ENCODE results near the gene SNAPC4. TPM values are rescaled to one million over a fixed set of nuclear protein-coding genes. Genes with fewer than 3 reads are reported as not detected.
"Not testable (repeated sequence)": the region's sequence is repeated elsewhere in the genome, so short reads cannot be mapped to it uniquely, and the experiment has no call there.

SNAPC4 gene
- total RNA-seq, 2 experiments from 2014 or later, result 12.4 to 17.0 TPM

GRCh38 chr9:136410500-136411287, 10.7 kb upstream of the SNAPC4 start, which contains the start of the genes ENTR1 and PMPCA:
ENTR1 (minus strand) TSS chr9:136410614; CDS start chr9:136410397, 217 bp downstream.
PMPCA (plus strand) TSS chr9:136410658; CDS start chr9:136410669, 11 bp downstream.
- Mint-ChIP-seq H3K27ac (peak within 1 kb of the TSS; percentile 89), H3K27me3 (no peaks in the 10 kb centered on the region), H3K4me1 (peaks cover 43% of the 10 kb centered on the region), H3K4me3 (peak within 1 kb of the TSS; percentile 96), H3K9me3 (ENCODE audit: low read depth) (no peaks in the 10 kb centered on the region), H3K36me3 (peaks cover 38% of the 10 kb centered on the region)
- CTCF ChIA-PET, result interaction anchor here (1.0 to 2.5 kb wide), 4 partner anchors 10 to 50 kb away, joined by 3 to 20 read pairs (median 5); partner anchors contain the start of gene DNLZ
- DNase-seq (peak; percentile 95), ATAC-seq (peak; percentile 90)

- Mint-ChIP-seq H3K9me3 (ENCODE audit: low read depth) (no peaks in the 10 kb centered on the region), H3K4me3 (peak overlapping the region; percentile 96), H3K36me3 (peaks cover 41% of the 10 kb centered on the region), H3K4me1 (peaks cover 49% of the 10 kb centered on the region), H3K27ac (peak overlapping the region; percentile 89), H3K27me3 (no peaks in the 10 kb centered on the region)
- DNase-seq (peak; percentile 58), ATAC-seq (peak; percentile 37)
- CTCF ChIA-PET, result interaction anchor here (0.8 to 2.5 kb wide), 5 partner anchors 9 to 1170 kb away, joined by 3 to 20 read pairs (median 4); partner anchors contain the start of gene DNLZ
Observed at GRCh38 chr9:136409557-136410455, 9.8 kb upstream of the SNAPC4 start.

- no peak for DNase-seq
- H3K36me3 Mint-ChIP-seq, result peaks cover 35% of the 10 kb centered on the region
- H3K4me1 Mint-ChIP-seq, result peaks cover 63% of the 10 kb centered on the region
- no peak overlapping the region for H3K27ac Mint-ChIP-seq
- H3K27me3 Mint-ChIP-seq, result no peaks in the 10 kb centered on the region
- no peaks in the 10 kb centered on the region for H3K9me3 Mint-ChIP-seq (ENCODE audit: low read depth)
- H3K4me3 Mint-ChIP-seq, result no peak overlapping the region
- CTCF ChIA-PET, result interaction anchor here (1.2 to 2.5 kb wide), 3 partner anchors 7 to 95 kb away, joined by 3 to 20 read pairs (median 5); no protein-coding TSS in a partner anchor
- ATAC-seq, result no peak
Observed at GRCh38 chr9:136407911-136408310, 7.9 kb upstream of the SNAPC4 start.

- not testable (repeated sequence) for H3K27me3 Mint-ChIP-seq; H3K4me3 Mint-ChIP-seq; H3K27ac Mint-ChIP-seq; H3K9me3 Mint-ChIP-seq (ENCODE audit: low read depth); DNase-seq; ATAC-seq
- peaks cover 62% of the 10 kb centered on the region for H3K4me1 Mint-ChIP-seq
- CTCF ChIA-PET, result interaction anchor here (1.6 kb wide), 1 partner anchor 77 kb away, joined by 4 read pairs; no protein-coding TSS in a partner anchor
- H3K36me3 Mint-ChIP-seq, result peaks cover 34% of the 10 kb centered on the region
Observed at GRCh38 chr9:136407061-136407460, 7.1 kb upstream of the SNAPC4 start.

- H3K27me3 Mint-ChIP-seq; H3K9me3 Mint-ChIP-seq (ENCODE audit: low read depth); DNase-seq; H3K4me3 Mint-ChIP-seq; H3K27ac Mint-ChIP-seq; ATAC-seq: not testable (repeated sequence)
- CTCF ChIA-PET, result interaction anchor here (1.6 kb wide), 1 partner anchor 78 kb away, joined by 4 read pairs; no protein-coding TSS in a partner anchor
- H3K36me3 Mint-ChIP-seq, result peaks cover 31% of the 10 kb centered on the region
- H3K4me1 Mint-ChIP-seq, result peaks cover 58% of the 10 kb centered on the region
Observed at GRCh38 chr9:136405904-136406303, 5.9 kb upstream of the SNAPC4 start.

GRCh38 chr9:136405481-136405880, 5.5 kb upstream of the SNAPC4 start:
- Mint-ChIP-seq H3K9me3 (ENCODE audit: low read depth) (no peaks in the 10 kb centered on the region), H3K4me3 (no peak overlapping the region), H3K27me3 (no peaks in the 10 kb centered on the region), H3K27ac (no peak overlapping the region), H3K4me1 (peaks cover 60% of the 10 kb centered on the region), H3K36me3 (peaks cover 31% of the 10 kb centered on the region)
- DNase-seq (no peak), ATAC-seq (no peak)
- CTCF ChIA-PET, result interaction anchor here (1.6 kb wide), 1 partner anchor 78 kb away, joined by 4 read pairs; no protein-coding TSS in a partner anchor

- ATAC-seq, result no peak
- peak overlapping the region; percentile 79 for H3K27ac Mint-ChIP-seq
- no peak for DNase-seq
- H3K27me3 Mint-ChIP-seq, result no peaks in the 10 kb centered on the region
- H3K4me1 Mint-ChIP-seq, result peaks cover 58% of the 10 kb centered on the region
- no peaks in the 10 kb centered on the region for H3K9me3 Mint-ChIP-seq (ENCODE audit: low read depth)
- H3K36me3 Mint-ChIP-seq, result peaks cover 31% of the 10 kb centered on the region
- H3K4me3 Mint-ChIP-seq, result peak overlapping the region; percentile 1
- CTCF ChIA-PET, result interaction anchor here (1.5 kb wide), 2 partner anchors 19 to 67 kb away, joined by 4 to 7 read pairs; no protein-coding TSS in a partner anchor
Observed at GRCh38 chr9:136404801-136405136, 4.8 kb upstream of the SNAPC4 start.

- Mint-ChIP-seq H3K9me3 (ENCODE audit: low read depth) (no peaks in the 10 kb centered on the region), H3K27me3 (no peaks in the 10 kb centered on the region), H3K4me3 (peak overlapping the region; percentile 31), H3K27ac (peak overlapping the region; percentile 79), H3K4me1 (peaks cover 54% of the 10 kb centered on the region), H3K36me3 (peaks cover 31% of the 10 kb centered on the region)
- peak; percentile 76 for DNase-seq
- CTCF ChIA-PET, result interaction anchor here (0.7 to 6.2 kb wide), 6 partner anchors 18 to 221 kb away, joined by 3 to 52 read pairs (median 4); partner anchors contain the start of gene DNLZ
- peak; percentile 16 for ATAC-seq
Observed at GRCh38 chr9:136403915-136404800, 4.2 kb upstream of the SNAPC4 start.

GRCh38 chr9:136403538-136403914, 3.6 kb upstream of the SNAPC4 start:
- ATAC-seq (peak; percentile 77), DNase-seq (peak; percentile 92)
- H3K27me3 Mint-ChIP-seq, result no peaks in the 10 kb centered on the region
- CTCF ChIA-PET, result interaction anchor here (0.7 to 6.2 kb wide), 7 partner anchors 17 to 222 kb away, joined by 3 to 52 read pairs (median 4); partner anchors contain the start of gene DNLZ
- peaks cover 55% of the 10 kb centered on the region for H3K4me1 Mint-ChIP-seq
- H3K9me3 Mint-ChIP-seq (ENCODE audit: low read depth), result no peaks in the 10 kb centered on the region
- peak overlapping the region; percentile 79 for H3K27ac Mint-ChIP-seq
- H3K36me3 Mint-ChIP-seq, result peaks cover 28% of the 10 kb centered on the region
- peak overlapping the region; percentile 31 for H3K4me3 Mint-ChIP-seq

- ATAC-seq, result no peak
- DNase-seq, result no peak
- Mint-ChIP-seq H3K27me3 (no peaks in the 10 kb centered on the region), H3K27ac (peak overlapping the region; percentile 41), H3K4me3 (no peak overlapping the region), H3K4me1 (peaks cover 55% of the 10 kb centered on the region), H3K36me3 (peaks cover 23% of the 10 kb centered on the region), H3K9me3 (ENCODE audit: low read depth) (no peaks in the 10 kb centered on the region)
- CTCF ChIA-PET, result interaction anchor here (1.3 to 6.2 kb wide), 4 partner anchors 7 to 37 kb away, joined by 4 to 52 read pairs (median 16); partner anchors contain the start of genes DNLZ, ENTR1 and PMPCA
Observed at GRCh38 chr9:136402067-136402466, 2.1 kb upstream of the SNAPC4 start.

GRCh38 chr9:136401173-136401922, 1.4 kb upstream of the SNAPC4 start:
- H3K4me3 Mint-ChIP-seq, result no peak overlapping the region
- H3K27ac Mint-ChIP-seq, result peak overlapping the region; percentile 41
- H3K9me3 Mint-ChIP-seq (ENCODE audit: low read depth), result no peaks in the 10 kb centered on the region
- ATAC-seq, result no peak
- peaks cover 20% of the 10 kb centered on the region for H3K36me3 Mint-ChIP-seq
- no peaks in the 10 kb centered on the region for H3K27me3 Mint-ChIP-seq
- DNase-seq, result no peak
- CTCF ChIA-PET, result interaction anchor here (0.6 to 6.2 kb wide), 13 partner anchors 8 to 138 kb away, joined by 3 to 52 read pairs (median 4); partner anchors contain the start of genes DNLZ, ENTR1 and PMPCA
- H3K4me1 Mint-ChIP-seq, result peaks cover 55% of the 10 kb centered on the region

Data from activated CD8-positive, alpha-beta memory T cell treated with anti-CD3 and anti-CD28 coated beads, Interleukin-2, amount 10 ng/mL, durations not matched to agents 7 days and 5 days (primary cell).